ENCODE data around the gene DCT. TPM values are rescaled to one million over a fixed set of nuclear protein-coding genes. Genes with fewer than 3 reads are reported as not detected.
"Not testable (repeated sequence)": the region's sequence is repeated elsewhere in the genome, so short reads cannot be mapped to it uniquely, and the experiment has no call there.

Gene DCT
- 0.90 TPM for total RNA-seq
- 0.73 TPM for polyA plus RNA-seq
- long read RNA-seq, donor 1: 0 reads
- long read RNA-seq, donor 2: 0 reads
- long read RNA-seq, donor 3: 0 reads
- long read RNA-seq, donor 4: 0 reads
- long read RNA-seq, donor 5: 0 reads
- long read RNA-seq, donor 6: 0 reads
- long read RNA-seq, donor 7: 0 reads
- long read RNA-seq, donor 8: 0 reads
- long read RNA-seq, donor 9: 0 reads
- long read RNA-seq, donor 10: 0 reads

DNA sequence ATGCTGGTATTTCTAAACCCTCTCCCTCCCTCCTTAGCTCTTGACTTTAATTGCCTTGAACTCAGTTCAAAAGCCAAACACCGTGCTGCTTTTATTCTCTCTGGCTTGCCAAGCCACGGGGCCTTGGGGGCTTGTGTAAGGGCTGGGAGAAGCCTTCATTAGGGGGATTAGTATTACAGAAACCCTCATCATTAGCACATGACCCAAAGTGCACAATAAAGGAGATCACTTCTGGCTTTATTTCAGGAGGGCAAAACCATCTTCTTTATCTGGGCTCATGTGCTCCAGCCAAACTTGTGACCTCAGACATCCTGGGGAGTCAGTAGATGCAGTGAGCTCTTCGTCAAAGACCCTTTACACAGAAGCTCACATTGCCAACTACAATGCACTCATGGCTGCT, at the start of gene DCT:
Gene DCT, minus strand, starts transcription at position 67 of the 400 bp plus-strand sequence. CDS start 427 bp downstream, outside the sequence.
- Histone ChIP-seq H3K27ac (ENCODE audit: low read depth in 1 of 2, low read length in 1 of 2) (no peak within 1 kb of the TSS), H3K4me1 (ENCODE audit: control insufficient read depth in 2 of 2, insufficient read depth in 2 of 2, low read length in 2 of 2) (no peaks in the 10 kb centered on the region), H3K27me3 (ENCODE audit: control insufficient read depth in 2 of 2, insufficient read depth in 1 of 2, low read length in 1 of 2) (no peaks in the 10 kb centered on the region), H3K36me3 (ENCODE audit: control insufficient read depth in 2 of 2, insufficient read depth in 2 of 2, low read length in 1 of 2) (no peaks in the 10 kb centered on the region), H3K4me3 (ENCODE audit: low read length in 2 of 2) (no peak within 1 kb of the TSS), H3K9me3 (ENCODE audit: control insufficient read depth in 2 of 2, insufficient read depth in 1 of 2, low read length in 1 of 2) (no peaks in the 10 kb centered on the region)
- 78% methylated on average over 3 of the region's 3 CpGs for WGBS
- no peak for DNase-seq (ENCODE audit: low read depth in 6 of 9, low spot score in 9 of 9)

- not testable (repeated sequence) for H3K36me3 ChIP-seq (ENCODE audit: control insufficient read depth in 2 of 2, insufficient read depth in 2 of 2, low read length in 1 of 2); H3K9me3 ChIP-seq (ENCODE audit: control insufficient read depth in 2 of 2, insufficient read depth in 1 of 2, low read length in 1 of 2); H3K27ac ChIP-seq (ENCODE audit: low read depth in 1 of 2, low read length in 1 of 2); H3K27me3 ChIP-seq (ENCODE audit: control insufficient read depth in 2 of 2, insufficient read depth in 1 of 2, low read length in 1 of 2); H3K4me3 ChIP-seq (ENCODE audit: low read length in 2 of 2); H3K4me1 ChIP-seq (ENCODE audit: control insufficient read depth in 2 of 2, insufficient read depth in 2 of 2, low read length in 2 of 2)
- 69% methylated on average over 7 of the region's 7 CpGs for WGBS
- peak in 1 of 9 donors; percentile 33 for DNase-seq (ENCODE audit: low read depth in 6 of 9, low spot score in 9 of 9)
Measured at GRCh38 chr13:94526956-94527355, 47.5 kb upstream of the DCT start.

- 97% methylated on average over 2 of the region's 2 CpGs for WGBS
- no peak overlapping the region for H3K27ac ChIP-seq (ENCODE audit: low read depth in 1 of 2, low read length in 1 of 2)
- no peak overlapping the region for H3K4me3 ChIP-seq (ENCODE audit: low read length in 2 of 2)
- H3K4me1 ChIP-seq (ENCODE audit: control insufficient read depth in 2 of 2, insufficient read depth in 2 of 2, low read length in 2 of 2): no peaks in the 10 kb centered on the region
- no peaks in the 10 kb centered on the region for H3K27me3 ChIP-seq (ENCODE audit: control insufficient read depth in 2 of 2, insufficient read depth in 1 of 2, low read length in 1 of 2)
- DNase-seq (ENCODE audit: low read depth in 6 of 9, low spot score in 9 of 9): no peak
- H3K36me3 ChIP-seq (ENCODE audit: control insufficient read depth in 2 of 2, insufficient read depth in 2 of 2, low read length in 1 of 2): no peaks in the 10 kb centered on the region
- no peaks in the 10 kb centered on the region for H3K9me3 ChIP-seq (ENCODE audit: control insufficient read depth in 2 of 2, insufficient read depth in 1 of 2, low read length in 1 of 2)
Measured at GRCh38 chr13:94525781-94526180, 46.3 kb upstream of the DCT start.

DNA sequence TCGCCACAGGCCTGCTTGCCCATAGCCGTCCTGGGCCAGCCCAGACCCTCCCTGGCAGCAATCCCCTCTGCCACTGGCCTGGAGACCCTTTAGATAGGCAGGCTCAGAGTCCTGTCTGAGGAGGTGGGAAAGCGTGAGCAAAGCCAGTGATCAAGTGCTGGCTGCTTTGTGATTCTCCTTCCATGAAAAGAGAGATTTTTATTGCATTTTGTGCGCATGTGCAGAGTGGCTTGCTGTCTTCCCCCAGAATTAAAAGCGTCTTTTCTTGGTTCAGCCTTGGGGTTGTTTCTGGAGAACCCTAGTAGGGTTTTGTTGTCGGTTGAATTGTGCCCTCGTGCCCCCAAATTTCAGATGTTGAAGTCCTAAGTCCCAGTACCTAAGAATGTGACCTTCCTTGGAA, 44.9 kb upstream of the DCT start:
- no peak overlapping the region for H3K27ac ChIP-seq (ENCODE audit: low read depth in 1 of 2, low read length in 1 of 2)
- H3K36me3 ChIP-seq (ENCODE audit: control insufficient read depth in 2 of 2, insufficient read depth in 2 of 2, low read length in 1 of 2): no peaks in the 10 kb centered on the region
- H3K9me3 ChIP-seq (ENCODE audit: control insufficient read depth in 2 of 2, insufficient read depth in 1 of 2, low read length in 1 of 2): no peaks in the 10 kb centered on the region
- H3K27me3 ChIP-seq (ENCODE audit: control insufficient read depth in 2 of 2, insufficient read depth in 1 of 2, low read length in 1 of 2): no peaks in the 10 kb centered on the region
- no peaks in the 10 kb centered on the region for H3K4me1 ChIP-seq (ENCODE audit: control insufficient read depth in 2 of 2, insufficient read depth in 2 of 2, low read length in 2 of 2)
- DNase-seq (ENCODE audit: low read depth in 6 of 9, low spot score in 9 of 9): no peak
- 82% methylated on average over 7 of the region's 7 CpGs for WGBS
- no peak overlapping the region for H3K4me3 ChIP-seq (ENCODE audit: low read length in 2 of 2)

DNA sequence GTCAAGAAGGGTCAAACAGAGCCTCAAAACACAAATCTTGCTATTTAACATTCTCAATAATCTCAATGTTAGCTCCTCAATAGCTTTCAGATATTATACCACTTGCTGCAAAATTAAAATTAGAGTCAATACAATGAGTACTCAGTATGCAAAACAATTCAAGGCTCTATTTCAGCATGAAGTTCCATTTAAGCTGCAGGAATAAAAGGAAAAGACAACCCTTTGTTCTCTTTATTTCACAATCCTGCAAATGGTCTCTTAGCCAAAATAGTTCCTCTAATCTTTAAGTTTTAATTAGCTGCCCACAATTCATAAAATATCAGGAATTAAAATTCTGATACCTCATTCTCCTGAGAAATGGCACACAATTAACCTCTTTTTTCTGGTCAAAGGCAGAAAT, 40.5 kb upstream of the DCT start:
- Histone ChIP-seq H3K4me3 (ENCODE audit: low read length in 2 of 2) (no peak overlapping the region), H3K36me3 (ENCODE audit: control insufficient read depth in 2 of 2, insufficient read depth in 2 of 2, low read length in 1 of 2) (no peaks in the 10 kb centered on the region), H3K9me3 (ENCODE audit: control insufficient read depth in 2 of 2, insufficient read depth in 1 of 2, low read length in 1 of 2) (no peaks in the 10 kb centered on the region), H3K27me3 (ENCODE audit: control insufficient read depth in 2 of 2, insufficient read depth in 1 of 2, low read length in 1 of 2) (no peaks in the 10 kb centered on the region), H3K4me1 (ENCODE audit: control insufficient read depth in 2 of 2, insufficient read depth in 2 of 2, low read length in 2 of 2) (peaks cover 0 to 10% of the 10 kb centered on the region in 2 donors), H3K27ac (ENCODE audit: low read depth in 1 of 2, low read length in 1 of 2) (no peak overlapping the region)
- no peak for DNase-seq (ENCODE audit: low read depth in 6 of 9, low spot score in 9 of 9)

GRCh38 chr13:94516456-94516855, 37.0 kb upstream of the DCT start:
- Histone ChIP-seq H3K9me3 (ENCODE audit: control insufficient read depth in 2 of 2, insufficient read depth in 1 of 2, low read length in 1 of 2) (no peaks in the 10 kb centered on the region), H3K36me3 (ENCODE audit: control insufficient read depth in 2 of 2, insufficient read depth in 2 of 2, low read length in 1 of 2) (no peaks in the 10 kb centered on the region), H3K27ac (ENCODE audit: low read depth in 1 of 2, low read length in 1 of 2) (no peak overlapping the region), H3K4me1 (ENCODE audit: control insufficient read depth in 2 of 2, insufficient read depth in 2 of 2, low read length in 2 of 2) (peaks cover 0 to 14% of the 10 kb centered on the region in 2 donors), H3K27me3 (ENCODE audit: control insufficient read depth in 2 of 2, insufficient read depth in 1 of 2, low read length in 1 of 2) (no peaks in the 10 kb centered on the region), H3K4me3 (ENCODE audit: low read length in 2 of 2) (no peak overlapping the region)
- 90% methylated on average over 1 of the region's 1 CpG for WGBS
- DNase-seq (ENCODE audit: low read depth in 6 of 9, low spot score in 9 of 9): no peak

DNA sequence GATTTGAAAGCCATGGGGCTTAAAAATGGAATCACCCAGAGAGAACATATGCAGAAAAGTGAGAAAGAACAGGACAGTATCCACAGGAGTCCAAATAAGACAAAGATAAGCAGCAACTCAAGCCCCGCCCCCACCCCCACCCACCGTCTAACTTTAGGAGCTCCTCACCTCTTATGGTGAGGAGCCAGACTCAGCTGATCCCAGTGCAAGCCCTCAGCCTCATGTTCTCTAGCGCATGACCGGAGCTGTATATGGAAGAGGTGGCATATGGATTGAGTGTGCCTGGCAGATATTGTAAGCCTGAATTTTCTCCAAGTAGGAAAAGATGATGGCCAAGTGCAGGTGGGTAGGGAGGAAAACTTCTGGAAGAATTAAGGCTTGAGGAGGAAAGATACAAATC, 36.4 kb upstream of the DCT start:
- no peak for DNase-seq (ENCODE audit: low read depth in 6 of 9, low spot score in 9 of 9)
- Histone ChIP-seq H3K4me3 (ENCODE audit: low read length in 2 of 2) (no peak overlapping the region), H3K9me3 (ENCODE audit: control insufficient read depth in 2 of 2, insufficient read depth in 1 of 2, low read length in 1 of 2) (no peaks in the 10 kb centered on the region), H3K4me1 (ENCODE audit: control insufficient read depth in 2 of 2, insufficient read depth in 2 of 2, low read length in 2 of 2) (peaks cover 0 to 14% of the 10 kb centered on the region in 2 donors), H3K36me3 (ENCODE audit: control insufficient read depth in 2 of 2, insufficient read depth in 2 of 2, low read length in 1 of 2) (no peaks in the 10 kb centered on the region), H3K27me3 (ENCODE audit: control insufficient read depth in 2 of 2, insufficient read depth in 1 of 2, low read length in 1 of 2) (no peaks in the 10 kb centered on the region), H3K27ac (ENCODE audit: low read depth in 1 of 2, low read length in 1 of 2) (no peak overlapping the region)
- WGBS: 86% methylated on average over 4 of the region's 4 CpGs

DNA sequence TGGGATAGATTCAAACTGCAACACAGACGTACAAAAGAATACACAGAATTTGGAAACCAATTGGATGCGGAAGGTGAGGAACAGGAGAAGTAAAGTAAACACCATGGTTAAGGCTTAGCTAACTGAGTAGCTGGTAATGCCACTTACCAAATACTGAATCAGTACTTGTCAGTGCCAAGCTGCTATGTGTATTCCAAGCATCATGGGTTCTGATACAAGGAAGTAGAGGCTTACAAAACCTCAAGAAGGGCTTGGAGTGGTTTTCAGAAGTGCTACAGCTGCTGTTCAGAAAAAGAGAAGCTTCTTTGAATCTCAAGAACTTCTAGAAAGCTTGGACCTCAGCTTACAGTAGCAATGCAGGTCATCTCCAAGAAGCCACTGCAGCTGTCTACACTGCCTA, 35.9 kb upstream of the DCT start:
- peak in 3 of 9 donors; percentile 7 to 56 (median 25) for DNase-seq (ENCODE audit: low read depth in 6 of 9, low spot score in 9 of 9)
- Histone ChIP-seq H3K36me3 (ENCODE audit: control insufficient read depth in 2 of 2, insufficient read depth in 2 of 2, low read length in 1 of 2) (no peaks in the 10 kb centered on the region), H3K9me3 (ENCODE audit: control insufficient read depth in 2 of 2, insufficient read depth in 1 of 2, low read length in 1 of 2) (no peaks in the 10 kb centered on the region), H3K27ac (ENCODE audit: low read depth in 1 of 2, low read length in 1 of 2) (no peak overlapping the region), H3K4me3 (ENCODE audit: low read length in 2 of 2) (no peak overlapping the region), H3K27me3 (ENCODE audit: control insufficient read depth in 2 of 2, insufficient read depth in 1 of 2, low read length in 1 of 2) (no peaks in the 10 kb centered on the region), H3K4me1 (ENCODE audit: control insufficient read depth in 2 of 2, insufficient read depth in 2 of 2, low read length in 2 of 2) (peaks cover 0 to 14% of the 10 kb centered on the region in 2 donors)
- WGBS: 97% methylated on average over 2 of the region's 2 CpGs

- no peak for DNase-seq (ENCODE audit: low read depth in 6 of 9, low spot score in 9 of 9)
- Histone ChIP-seq H3K27ac (ENCODE audit: low read depth in 1 of 2, low read length in 1 of 2) (no peak overlapping the region), H3K27me3 (ENCODE audit: control insufficient read depth in 2 of 2, insufficient read depth in 1 of 2, low read length in 1 of 2) (peaks cover 0 to 3% of the 10 kb centered on the region in 2 donors), H3K4me3 (ENCODE audit: low read length in 2 of 2) (no peak overlapping the region), H3K9me3 (ENCODE audit: control insufficient read depth in 2 of 2, insufficient read depth in 1 of 2, low read length in 1 of 2) (no peaks in the 10 kb centered on the region), H3K4me1 (ENCODE audit: control insufficient read depth in 2 of 2, insufficient read depth in 2 of 2, low read length in 2 of 2) (peaks cover 8 to 14% of the 10 kb centered on the region in 2 donors), H3K36me3 (ENCODE audit: control insufficient read depth in 2 of 2, insufficient read depth in 2 of 2, low read length in 1 of 2) (no peaks in the 10 kb centered on the region)
- WGBS: 79% methylated on average over 5 of the region's 5 CpGs
Measured at GRCh38 chr13:94513026-94513425, 33.5 kb upstream of the DCT start.
